Adrenal gland (tissue), 5 donors: ENCODE data around the gene ASIC3.

Experiments used
- CTCF ChIP-seq, 6 experiments: fragments of 450-650 bp in 4 of 6; fragments of 200-600 bp in 2 of 6; sonication (generic) in 1 of 6; IDR thresholded peaks; 1 replicate in 5 of 6; 2 replicates in 1 of 6; pipeline versions ENCODE4 v1.5.1 to v1.8.0; 2016 to 2021; ENCODE audit warnings: antibody characterized with exemption in 6 of 6, mild to moderate bottlenecking in 2 of 6, moderate library complexity in 1 of 6
- POLR2A ChIP-seq, 2 donors: fragments of 450-650 bp; IDR thresholded peaks; one replicate each; pipeline ENCODE4 v1.6.1; 2017; ENCODE audit warnings: antibody characterized with exemption in 2 of 2, mild to moderate bottlenecking in 2 of 2, moderate library complexity in 1 of 2
- donor health status: DM: no; HTN: no; CAD: no.

- TF ChIP-seq CTCF (IDR thresholded peaks at IDR 0.05) (no peak), POLR2A (IDR thresholded peaks at IDR 0.05) (no peak)
Measured at GRCh38 chr7:151008143-151008510, 40.2 kb upstream of the ASIC3 start.
